Stimulated activated naive CD8-positive, alpha-beta T cell treated with anti-CD3 and anti-CD28 coated beads, Interleukin-15, Interleukin-2, amounts not matched to agents 100 U/mL and 50 U/mL, for 24 hours (primary cell): Measurements from ENCODE around the gene RIC8A.
"Not testable (repeated sequence)": the region's sequence is repeated elsewhere in the genome, so short reads cannot be mapped to it uniquely, and the experiment has no call there.

Experiments used
- ATAC-seq: fragments of 150-1000 bp; cut with Tn5 transposase; one replicate; pipeline ENCODE4 v1.10.0; 2021
- DNase-seq: peaks from one replicate; pipeline ENCODE4 v3.0.0; 2021

Gene RIC8A

GRCh38 chr11:207208-207862 lies at the start of gene RIC8A, which contains the start of gene BET1L:
TSS of gene RIC8A (plus strand) at chr11:207708. CDS start at chr11:208855, 1,147 bp downstream.
TSS of gene BET1L (minus strand) at chr11:207399. CDS start at chr11:207321, 78 bp downstream.
- DNase-seq: peak; percentile 96
- ATAC-seq: peak; percentile 86

DNA sequence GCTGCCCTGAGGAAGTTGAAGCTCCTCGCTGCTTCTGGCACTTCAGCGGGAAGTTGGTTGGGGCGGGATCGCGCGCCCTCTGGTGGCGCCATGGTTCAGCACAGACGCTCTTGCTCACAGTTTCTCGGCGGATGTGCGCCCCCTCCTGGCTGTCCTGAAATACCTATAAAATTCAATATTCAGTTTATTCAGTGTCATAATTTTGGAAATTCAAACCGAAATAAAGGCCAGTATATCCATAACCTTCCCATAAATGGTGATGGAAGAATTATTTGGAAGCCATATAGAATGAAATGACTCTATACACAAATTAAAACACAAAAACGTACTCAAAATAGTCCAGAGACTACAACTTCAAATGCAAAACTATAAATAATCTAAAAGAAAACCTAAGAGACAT lies 27.3 kb upstream of the RIC8A start:
- not testable (repeated sequence) for DNase-seq, ATAC-seq

DNA sequence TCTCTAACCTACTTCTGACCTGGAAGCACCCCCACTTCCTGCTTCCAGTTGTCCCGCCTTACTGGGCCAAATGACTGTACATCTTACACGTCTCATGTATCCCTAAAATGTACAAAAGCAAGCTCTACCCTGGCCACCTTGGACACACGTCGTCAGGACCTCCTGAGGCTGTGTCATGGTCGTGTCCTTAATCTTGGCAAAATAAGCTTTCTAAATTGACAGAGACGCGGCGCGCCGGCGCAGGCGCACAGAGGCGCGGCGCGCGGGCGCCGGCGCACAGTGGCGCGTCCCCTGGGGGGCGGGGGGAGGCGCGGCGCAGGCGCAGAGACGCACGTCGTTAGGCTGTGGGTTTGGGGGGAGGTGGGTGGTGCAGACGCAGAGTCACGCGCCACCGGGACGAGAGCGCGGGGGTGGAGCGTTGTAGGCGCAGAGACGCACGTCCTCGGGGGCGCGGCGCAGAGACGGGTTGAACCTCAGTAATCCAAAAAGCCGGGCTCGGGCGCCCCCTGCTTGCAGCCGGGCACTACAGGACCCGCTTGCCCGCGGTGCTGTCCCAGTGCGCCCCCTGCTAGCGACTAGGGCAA lies 18.2 kb upstream of the RIC8A start:
- DNase-seq: peak; percentile 2

GRCh38 chr11:189843-190311 lies 17.6 kb upstream of the RIC8A start:
- peak; percentile 48 for DNase-seq
- ATAC-seq: peak; percentile 87

More for the DNA sequence above, 18.2 kb upstream of the RIC8A start:
- ATAC-seq: not testable (repeated sequence)

- ATAC-seq, DNase-seq: not testable (repeated sequence)
These were observed 17.0 kb upstream of the RIC8A start for GRCh38 chr11:190546-190945.

- peak; percentile 45 for DNase-seq
- peak; percentile 55 for ATAC-seq
These were observed 15.7 kb upstream of the RIC8A start for GRCh38 chr11:191490-192478.

- ATAC-seq, DNase-seq: not testable (repeated sequence)
These were observed 14.8 kb upstream of the RIC8A start, which contains the start of gene SCGB1C1 for GRCh38 chr11:192674-193128. TSS of gene SCGB1C1 (plus strand) at chr11:193078. CDS start at chr11:193100, 22 bp downstream.

DNA sequence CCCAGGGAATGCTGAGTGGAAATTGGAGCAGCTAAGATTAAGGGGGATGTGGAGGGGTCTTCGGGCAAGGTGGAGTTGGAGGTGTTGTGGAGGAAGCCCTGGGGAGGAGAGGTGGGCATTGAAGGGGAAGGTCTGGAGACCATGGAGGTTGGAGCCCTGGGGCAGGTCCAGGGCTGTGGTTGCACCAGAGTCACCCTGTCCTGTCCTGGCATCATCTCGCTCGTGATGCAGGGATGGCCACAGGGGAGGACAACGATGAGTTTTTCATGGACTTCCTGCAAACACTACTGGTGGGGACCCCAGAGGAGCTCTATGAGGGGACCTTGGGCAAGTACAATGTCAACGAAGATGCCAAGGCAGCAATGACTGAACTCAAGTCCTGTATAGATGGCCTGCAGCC lies 14.0 kb upstream of the RIC8A start:
- not testable (repeated sequence) for DNase-seq, ATAC-seq

GRCh38 chr11:196786-197731 lies 10.4 kb upstream of the RIC8A start:
- DNase-seq: no peak
- ATAC-seq: no peak

- no peak for ATAC-seq
- no peak for DNase-seq
These were observed 9.7 kb upstream of the RIC8A start for GRCh38 chr11:197741-198235.

DNA sequence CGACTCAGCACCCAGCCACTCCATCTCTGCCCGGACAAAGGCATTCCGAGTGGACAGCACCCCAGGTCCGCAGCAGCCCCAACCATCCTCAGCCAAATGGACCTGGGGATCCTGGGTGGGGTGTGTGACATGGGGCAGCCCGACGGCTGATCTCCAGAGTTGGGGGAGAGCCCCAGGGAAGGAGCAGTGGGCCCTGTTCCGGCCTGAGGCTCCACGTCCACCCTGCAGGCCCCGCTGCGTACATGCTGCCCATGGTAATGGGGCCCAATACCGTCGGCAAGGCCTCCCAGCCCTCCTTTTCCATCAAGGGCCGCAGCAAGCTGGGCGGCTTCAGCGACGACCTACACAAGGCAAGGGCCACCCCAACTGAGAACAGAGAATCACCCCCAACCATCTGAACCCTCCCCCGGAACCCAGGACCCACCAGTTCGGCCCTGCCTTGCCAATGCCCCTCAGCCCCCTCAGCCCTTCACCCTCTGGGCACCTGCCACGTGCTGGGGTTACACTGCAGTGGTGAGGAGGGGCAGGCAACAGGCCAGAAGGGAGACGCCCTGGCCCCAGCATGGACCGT lies 9.2 kb upstream of the RIC8A start:
- no peak for DNase-seq
- ATAC-seq: no peak

GRCh38 chr11:199004-199581 lies 8.4 kb upstream of the RIC8A start:
- ATAC-seq (no peak), DNase-seq (no peak)

- ATAC-seq: no peak
- DNase-seq: no peak
These were observed 7.7 kb upstream of the RIC8A start for GRCh38 chr11:199782-200181.

DNA sequence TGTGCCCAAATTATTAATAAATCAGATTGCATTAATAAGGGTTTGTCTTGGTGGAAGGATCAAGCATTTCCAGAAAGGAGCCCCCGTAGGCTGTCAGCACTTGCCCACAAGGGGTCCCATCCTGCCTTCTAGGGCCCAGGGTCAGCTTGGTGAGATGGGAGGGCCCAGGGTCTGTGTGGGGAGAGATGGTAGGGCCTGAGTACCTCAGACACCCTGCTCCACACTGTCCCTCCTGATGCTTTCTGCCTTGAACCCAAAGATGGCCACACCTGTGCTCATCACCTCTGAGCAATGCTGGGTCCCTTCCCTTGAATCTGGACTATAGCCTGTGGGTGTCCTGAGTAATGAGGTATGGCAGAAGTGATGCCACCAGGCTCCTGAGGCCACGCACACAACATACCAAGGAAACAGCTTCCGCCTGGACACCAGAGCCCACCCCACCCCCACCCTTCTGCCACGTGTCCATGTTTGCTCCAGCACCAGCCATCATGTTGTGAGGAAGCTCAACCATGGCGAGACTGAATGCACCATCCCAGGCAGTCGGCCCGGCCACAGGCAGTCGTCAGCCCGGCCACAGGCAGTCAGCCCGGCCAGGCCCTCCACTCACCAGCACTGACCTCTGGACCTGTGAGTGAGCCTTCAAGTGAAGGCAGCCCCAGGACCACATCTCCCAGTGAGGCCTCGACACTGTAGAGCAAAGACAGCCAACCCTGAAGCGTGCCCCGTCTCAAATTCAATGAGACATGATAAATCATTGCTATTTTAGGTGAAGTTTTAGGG lies 7.1 kb upstream of the RIC8A start:
- no peak for DNase-seq

DNA sequence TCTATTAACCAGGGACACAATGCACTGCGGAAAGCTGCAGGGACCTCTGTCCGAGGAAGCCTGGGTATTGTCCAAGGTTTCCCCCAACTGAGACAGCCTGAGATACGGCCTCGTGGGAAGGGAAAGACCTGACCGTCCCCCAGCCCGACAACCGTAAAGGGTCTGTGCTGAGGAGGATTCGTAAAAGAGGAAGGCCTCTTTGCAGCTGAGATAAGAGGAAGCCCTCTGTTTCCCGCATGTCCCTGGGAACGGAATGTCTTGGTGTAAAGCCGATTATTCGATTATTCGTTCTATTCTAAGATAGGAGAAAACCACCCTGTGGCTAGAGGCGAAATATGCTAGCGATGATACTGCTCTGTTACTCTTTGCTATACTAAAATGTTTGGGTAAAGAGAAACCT lies 5.5 kb upstream of the RIC8A start:
- ATAC-seq (peak; percentile 8), DNase-seq (no peak)

More for the DNA sequence above, 7.1 kb upstream of the RIC8A start:
- no peak for ATAC-seq

- ATAC-seq (no peak), DNase-seq (no peak)
These were observed 5.0 kb upstream of the RIC8A start for GRCh38 chr11:202490-202889.

- no peak for DNase-seq
These were observed 4.2 kb upstream of the RIC8A start for GRCh38 chr11:203056-203944.

GRCh38 chr11:203945-204586 lies 3.4 kb upstream of the RIC8A start:
- DNase-seq (no peak), ATAC-seq (no peak)

More at GRCh38 chr11:203056-203944, 4.2 kb upstream of the RIC8A start:
- no peak for ATAC-seq
